Osteoblast (primary cell): ENCODE data around the gene SEMA4C. TPM values are rescaled to one million over a fixed set of nuclear protein-coding genes. Genes with fewer than 3 reads are reported as not detected.

ENCODE experiments used
- DNase-seq: peaks from one replicate; pipeline ENCODE4 v3.0.0; 2011; ENCODE audit warnings: low spot score, mixed read lengths; ENCODE audit not compliant: insufficient read length; ENCODE audit errors: missing footprints
- H2AFZ ChIP-seq: 2 replicates; pipeline ENCODE4 v1.6.0; 2011; ENCODE audit warnings: mild to moderate bottlenecking, low read length
- H3K27ac ChIP-seq: 2 replicates; pipeline ENCODE4 v1.5.1; 2011; ENCODE audit warnings: mild to moderate bottlenecking, low read depth, low read length, moderate library complexity
- H3K27me3 ChIP-seq: 2 replicates; pipeline ENCODE4 v1.6.0; 2012; ENCODE audit warnings: mild to moderate bottlenecking, control low read depth, inconsistent platforms, low read length, moderate library complexity; ENCODE audit not compliant: insufficient read depth
- H3K36me3 ChIP-seq: 2 replicates; pipeline ENCODE4 v1.5.1; 2011; ENCODE audit warnings: mild to moderate bottlenecking, low read length, control low read depth, moderate library complexity; ENCODE audit not compliant: insufficient read depth
- H3K4me1 ChIP-seq: 2 replicates; pipeline ENCODE4 v1.5.1; 2011; ENCODE audit warnings: mild to moderate bottlenecking, low read length, control low read depth, moderate library complexity; ENCODE audit not compliant: insufficient read depth
- H3K4me2 ChIP-seq: 2 replicates; pipeline ENCODE4 v1.6.0; 2011; ENCODE audit warnings: mild to moderate bottlenecking, low read length; ENCODE audit not compliant: insufficient read depth
- H3K4me3 ChIP-seq: fragments of 200-600 bp; sonication (generic); 3 replicates; pipeline ENCODE4 v1.5.1; 2012; ENCODE audit warnings: mild to moderate bottlenecking, low read length, inconsistent platforms; ENCODE audit not compliant: insufficient read depth
- H3K79me2 ChIP-seq: 2 replicates; pipeline ENCODE4 v1.6.0; 2012; ENCODE audit warnings: mild to moderate bottlenecking, low read length, control low read depth, inconsistent platforms; ENCODE audit not compliant: insufficient read depth
- H3K9me3 ChIP-seq: 2 replicates; pipeline ENCODE4 v1.5.1; 2011; ENCODE audit warnings: low read depth, low read length, control low read depth
- H4K20me1 ChIP-seq: 2 replicates; pipeline ENCODE4 v1.6.0; 2012; ENCODE audit warnings: mild to moderate bottlenecking, low read length, control low read depth; ENCODE audit not compliant: insufficient read depth
- total RNA-seq: library from RNA; depleted of rRNA; stranded (reverse); fragments of >200 nt; gene quantifications from 2 replicates; pipeline ENCODE4 v1.2.3, GENCODE V29; 2012
- TF ChIP-seq, protein P1 (sequence below): IDR thresholded peaks from 2 replicates; pipeline ENCODE4 v1.5.1; 2011; ENCODE audit warnings: mild to moderate bottlenecking, low read depth, low read length, moderate library complexity; ENCODE audit errors: extremely low read depth

SEMA4C gene
- total RNA-seq, 1 donor: 29.7 TPM

- peak; percentile 53 for DNase-seq
- H3K9me3 ChIP-seq: no peaks in the 10 kb centered on the region
- H3K27ac ChIP-seq: no peak overlapping the region
- no peaks in the 10 kb centered on the region for H3K27me3 ChIP-seq
- peaks cover 18% of the 10 kb centered on the region for H3K36me3 ChIP-seq
- H3K4me2 ChIP-seq: no peak overlapping the region
- H3K4me3 ChIP-seq: no peak overlapping the region
- no peaks in the 10 kb centered on the region for H4K20me1 ChIP-seq
- TF ChIP-seq, protein P1, sequence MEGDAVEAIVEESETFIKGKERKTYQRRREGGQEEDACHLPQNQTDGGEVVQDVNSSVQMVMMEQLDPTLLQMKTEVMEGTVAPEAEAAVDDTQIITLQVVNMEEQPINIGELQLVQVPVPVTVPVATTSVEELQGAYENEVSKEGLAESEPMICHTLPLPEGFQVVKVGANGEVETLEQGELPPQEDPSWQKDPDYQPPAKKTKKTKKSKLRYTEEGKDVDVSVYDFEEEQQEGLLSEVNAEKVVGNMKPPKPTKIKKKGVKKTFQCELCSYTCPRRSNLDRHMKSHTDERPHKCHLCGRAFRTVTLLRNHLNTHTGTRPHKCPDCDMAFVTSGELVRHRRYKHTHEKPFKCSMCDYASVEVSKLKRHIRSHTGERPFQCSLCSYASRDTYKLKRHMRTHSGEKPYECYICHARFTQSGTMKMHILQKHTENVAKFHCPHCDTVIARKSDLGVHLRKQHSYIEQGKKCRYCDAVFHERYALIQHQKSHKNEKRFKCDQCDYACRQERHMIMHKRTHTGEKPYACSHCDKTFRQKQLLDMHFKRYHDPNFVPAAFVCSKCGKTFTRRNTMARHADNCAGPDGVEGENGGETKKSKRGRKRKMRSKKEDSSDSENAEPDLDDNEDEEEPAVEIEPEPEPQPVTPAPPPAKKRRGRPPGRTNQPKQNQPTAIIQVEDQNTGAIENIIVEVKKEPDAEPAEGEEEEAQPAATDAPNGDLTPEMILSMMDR: no peak
- H3K4me1 ChIP-seq: no peaks in the 10 kb centered on the region
- no peaks in the 10 kb centered on the region for H3K79me2 ChIP-seq
- H2AFZ ChIP-seq: no peak overlapping the region
Observed at GRCh38 chr2:96847586-96847985, 22.3 kb downstream of the SEMA4C start.

GRCh38 chr2:96846825-96847224, 23.1 kb downstream of the SEMA4C start:
- no peaks in the 10 kb centered on the region for H3K9me3 ChIP-seq
- no peaks in the 10 kb centered on the region for H4K20me1 ChIP-seq
- no peaks in the 10 kb centered on the region for H3K27me3 ChIP-seq
- DNase-seq: peak; percentile 27
- no peaks in the 10 kb centered on the region for H3K79me2 ChIP-seq
- TF ChIP-seq, protein P1: no peak
- H3K4me1 ChIP-seq: no peaks in the 10 kb centered on the region
- no peak overlapping the region for H2AFZ ChIP-seq
- H3K4me3 ChIP-seq: no peak overlapping the region
- no peak overlapping the region for H3K27ac ChIP-seq
- H3K36me3 ChIP-seq: peaks cover 16% of the 10 kb centered on the region
- H3K4me2 ChIP-seq: no peak overlapping the region

DNA sequence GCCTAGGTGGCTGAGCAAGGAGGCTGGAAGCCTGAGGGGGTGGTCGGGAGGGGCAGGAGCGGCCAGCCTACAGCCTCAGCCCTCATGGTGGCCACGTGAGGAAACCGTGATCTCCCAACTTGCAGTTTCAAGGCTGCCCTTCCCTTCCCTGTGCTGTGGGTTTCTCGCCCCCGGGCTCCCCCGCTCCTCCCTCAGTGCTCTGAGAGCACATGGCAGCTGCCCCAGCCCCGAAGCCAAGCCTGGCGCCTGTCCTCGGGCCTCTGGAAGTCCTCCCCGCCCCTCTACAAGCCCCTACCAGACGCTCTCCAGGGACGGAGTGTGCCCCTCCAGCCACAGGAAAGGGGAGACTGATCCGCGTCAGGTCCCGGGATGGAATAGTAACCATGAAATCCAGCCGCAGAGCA, 25.5 kb downstream of the SEMA4C start:
- H3K9me3 ChIP-seq: no peaks in the 10 kb centered on the region
- TF ChIP-seq, protein P1: no peak
- no peak overlapping the region for H3K27ac ChIP-seq

DNA sequence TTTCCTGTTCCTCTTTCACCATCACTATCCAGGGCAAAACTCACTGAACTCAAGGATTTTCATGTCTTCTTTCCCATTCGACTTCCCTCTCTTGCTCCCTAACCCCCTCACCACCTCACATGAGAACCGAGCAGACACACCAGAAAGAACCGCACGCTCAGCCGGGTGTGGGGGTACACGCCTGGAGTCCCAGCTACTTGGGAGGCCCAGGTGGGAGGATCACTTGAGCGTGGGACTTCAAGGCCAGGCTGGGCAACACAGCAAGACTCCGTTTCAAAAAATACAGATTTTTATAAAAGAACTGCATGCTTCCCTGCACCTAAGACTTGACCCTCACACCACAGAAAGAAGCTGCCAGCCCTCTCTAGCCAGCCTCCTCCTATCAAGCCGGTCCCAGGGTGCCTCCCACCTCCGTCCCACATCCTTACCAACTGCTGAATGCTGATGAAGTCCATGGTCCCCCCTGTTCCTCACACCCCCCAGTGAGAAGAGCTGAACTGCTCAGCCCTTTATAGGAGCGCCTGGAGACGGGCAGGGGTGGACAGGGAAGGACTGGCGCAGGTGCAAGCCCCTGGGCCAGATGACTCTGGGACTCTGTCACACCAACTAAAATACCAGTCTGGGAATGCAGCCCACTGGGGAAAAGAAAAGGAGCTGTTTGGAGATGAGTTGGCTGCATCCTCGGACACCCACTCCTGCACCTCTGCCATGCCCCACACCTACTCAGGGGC, 26.2 kb downstream of the SEMA4C start, which contains the start of gene ANKRD23:
Gene ANKRD23 (minus strand): TSS at position 484 of the 731 bp plus-strand sequence. CDS start 29 bp downstream, at position 455.
- no peaks in the 10 kb centered on the region for H3K27me3 ChIP-seq
- no peak within 1 kb of the TSS for H3K4me2 ChIP-seq
- no peaks in the 10 kb centered on the region for H3K4me1 ChIP-seq
- peaks cover 3% of the 10 kb centered on the region for H3K36me3 ChIP-seq
- H3K9me3 ChIP-seq: no peaks in the 10 kb centered on the region
- no peaks in the 10 kb centered on the region for H4K20me1 ChIP-seq
- H2AFZ ChIP-seq: no peak within 1 kb of the TSS
- TF ChIP-seq, protein P1: no peak
- no peaks in the 10 kb centered on the region for H3K79me2 ChIP-seq
- DNase-seq: peak; percentile 49
- H3K4me3 ChIP-seq: no peak within 1 kb of the TSS
- H3K27ac ChIP-seq: no peak within 1 kb of the TSS

More for the DNA sequence above, 25.5 kb downstream of the SEMA4C start:
- Histone ChIP-seq H2AFZ (no peak overlapping the region), H3K79me2 (no peaks in the 10 kb centered on the region), H3K36me3 (peaks cover 3% of the 10 kb centered on the region), H3K27me3 (no peaks in the 10 kb centered on the region), H3K4me1 (no peaks in the 10 kb centered on the region), H4K20me1 (no peaks in the 10 kb centered on the region), H3K4me3 (no peak overlapping the region), H3K4me2 (no peak overlapping the region)
- peak; percentile 42 for DNase-seq
